DMS79 treated with DMSO at 0.1 percent for 48 hours (cell line): ENCODE results near the gene BAG1.
A peak's percentile ranks its signal among the peaks of the same experiment; 100 is the strongest.

Source experiments
- DNase-seq: peaks from one replicate; lab custom pipeline; 2025; lab: John Stamatoyannopoulos, UW

The BAG1 gene

DNA sequence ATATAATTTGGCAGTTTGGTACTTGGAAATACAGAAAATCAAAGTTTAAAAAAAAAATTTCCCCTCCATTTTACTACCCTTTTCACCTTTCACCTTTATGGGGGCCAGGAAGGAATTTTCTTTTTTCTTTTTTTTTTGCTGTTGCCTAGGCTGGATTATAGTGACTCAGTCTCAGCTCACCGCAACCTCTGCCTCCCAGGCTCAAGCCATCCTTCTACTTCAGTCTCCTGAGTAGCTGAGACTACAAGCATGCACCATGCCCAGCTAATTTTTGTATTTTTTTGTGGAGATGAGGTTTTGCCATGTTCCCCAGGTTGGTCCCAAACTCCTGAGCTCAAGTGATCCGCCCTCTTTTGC, 9.4 kb upstream of the BAG1 start:
- DNase-seq: no peak

DNA sequence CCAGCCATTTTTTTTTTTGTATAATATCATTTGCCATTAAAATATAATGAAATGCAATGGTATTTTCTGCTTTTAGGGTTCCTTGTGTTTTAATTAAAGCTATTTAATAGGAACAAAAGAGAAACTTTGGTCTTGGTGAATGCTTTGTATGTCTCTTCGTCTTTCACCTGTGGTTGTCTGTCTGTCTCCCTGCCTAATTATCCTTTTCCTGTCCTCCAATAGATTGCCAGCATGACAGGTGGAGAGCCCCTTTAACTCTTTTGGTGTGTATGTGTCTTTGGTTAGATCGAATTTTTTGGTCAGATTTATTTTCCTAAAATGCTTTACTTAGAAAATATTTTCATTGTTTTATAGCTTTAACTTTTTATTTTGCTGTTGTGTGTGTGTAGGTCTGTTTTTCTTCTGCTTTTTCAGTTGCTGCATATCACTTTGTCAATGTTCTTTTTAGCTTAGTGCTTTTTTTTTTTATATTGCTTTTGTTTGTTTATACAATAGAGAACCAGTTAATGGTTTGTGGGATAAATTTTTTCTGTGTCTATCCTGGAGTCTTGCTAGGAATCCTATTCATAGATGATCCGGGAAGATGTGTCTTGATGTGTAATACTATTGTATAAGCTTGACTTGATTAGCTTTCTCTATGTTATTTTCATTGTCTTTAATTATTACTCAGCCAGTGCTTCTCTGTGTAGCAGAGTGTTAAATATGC, 8.9 kb upstream of the BAG1 start:
- DNase-seq: no peak

DNA sequence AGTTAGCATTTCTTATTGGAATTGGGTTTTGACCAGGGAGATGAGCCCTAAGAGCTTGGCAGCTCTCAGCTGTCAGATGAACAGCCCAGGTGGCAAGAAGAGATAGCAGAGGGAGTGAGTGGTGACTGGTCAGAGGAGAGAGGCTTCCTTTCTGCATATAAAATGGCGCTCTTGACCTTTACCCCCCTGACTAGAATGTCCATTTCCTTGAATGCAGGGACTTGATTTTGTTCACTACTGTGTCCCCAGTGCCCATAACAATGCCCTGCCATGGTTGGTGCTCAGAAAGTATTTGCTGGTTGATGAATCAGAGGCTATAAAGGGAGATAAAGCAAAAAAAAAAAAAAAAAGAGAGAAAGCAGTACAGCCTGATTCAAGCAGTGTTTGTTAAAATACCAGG, 7.6 kb upstream of the BAG1 start:
- DNase-seq: no peak

DNA sequence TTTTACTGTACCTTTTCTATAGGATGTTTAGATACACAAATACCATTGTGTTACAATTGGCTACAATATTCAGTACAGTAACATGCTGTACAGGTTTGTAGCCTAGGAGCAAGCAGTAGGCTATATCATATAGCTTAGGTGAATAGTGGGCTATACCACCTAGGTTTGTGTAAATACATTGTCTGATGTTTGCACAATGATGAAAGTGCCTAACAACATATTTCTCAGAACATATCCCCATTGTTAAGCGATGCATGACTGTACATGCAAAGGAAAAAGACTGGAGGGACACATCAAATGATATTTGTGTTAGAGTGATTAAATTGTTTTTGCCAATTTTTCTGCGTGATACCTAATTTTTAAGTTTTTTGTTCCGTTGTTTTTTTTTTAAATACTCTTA, 5.6 kb upstream of the BAG1 start:
- no peak for DNase-seq

DNA sequence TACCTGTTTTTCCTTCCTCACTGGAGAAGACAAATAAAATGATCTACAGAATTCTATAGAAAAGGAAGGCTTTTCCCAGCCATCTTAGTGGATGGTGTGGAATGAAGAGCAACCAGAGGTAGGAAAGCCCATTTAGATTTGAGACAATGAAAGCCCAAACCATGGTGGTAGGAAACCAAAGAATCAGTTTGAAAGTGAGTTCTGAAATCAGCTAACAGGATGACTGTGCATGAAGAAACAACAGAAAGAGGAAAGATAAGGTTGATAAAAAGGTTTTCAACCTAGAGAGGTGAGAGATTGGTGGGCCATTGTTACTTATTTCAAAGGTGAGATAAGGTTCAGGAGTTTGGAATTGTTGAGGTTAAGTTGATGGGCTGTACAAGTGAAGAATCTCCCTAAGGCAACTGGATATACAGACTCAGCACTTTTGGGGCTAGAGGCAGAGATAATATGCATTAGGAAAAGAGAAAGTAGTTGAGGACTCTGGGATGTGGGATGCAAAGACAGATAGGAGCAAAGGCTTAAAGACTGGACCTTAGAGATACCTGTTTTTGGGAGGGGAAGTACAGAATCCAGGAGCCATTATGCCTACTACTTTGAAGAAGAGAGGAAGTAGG, 2.8 kb upstream of the BAG1 start:
- DNase-seq: no peak

DNA sequence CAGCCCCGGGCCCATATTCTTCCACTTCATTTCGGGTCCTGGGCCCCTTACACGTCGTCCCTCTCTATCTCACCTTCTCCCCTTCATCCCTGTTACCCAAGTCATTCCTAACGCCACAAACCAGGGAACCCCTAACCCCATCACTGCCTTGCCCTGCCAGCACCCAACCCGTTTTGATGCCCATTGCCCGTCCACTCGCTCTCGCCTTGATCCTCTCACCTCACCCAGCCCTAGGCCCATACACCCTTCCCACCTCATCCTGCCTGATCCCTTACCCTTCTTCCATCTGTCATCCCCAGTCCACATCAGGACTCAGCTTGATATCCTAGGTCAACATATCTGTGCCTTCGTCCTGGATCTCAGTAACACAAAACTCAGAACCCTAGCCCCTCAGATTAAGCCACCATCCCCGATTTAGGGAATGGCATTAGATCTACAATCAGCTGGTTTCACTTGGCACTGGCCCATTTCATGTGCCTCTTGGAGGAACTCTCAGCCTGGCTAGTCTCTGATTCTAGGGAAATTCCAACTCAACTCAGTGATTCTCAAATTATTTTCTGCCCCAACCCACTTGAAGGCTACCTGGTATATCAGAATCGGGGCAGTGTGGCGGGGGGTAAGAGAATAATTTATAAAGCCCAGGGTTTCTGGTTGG, 830 bp upstream of the BAG1 start:
- DNase-seq: no peak

DNA sequence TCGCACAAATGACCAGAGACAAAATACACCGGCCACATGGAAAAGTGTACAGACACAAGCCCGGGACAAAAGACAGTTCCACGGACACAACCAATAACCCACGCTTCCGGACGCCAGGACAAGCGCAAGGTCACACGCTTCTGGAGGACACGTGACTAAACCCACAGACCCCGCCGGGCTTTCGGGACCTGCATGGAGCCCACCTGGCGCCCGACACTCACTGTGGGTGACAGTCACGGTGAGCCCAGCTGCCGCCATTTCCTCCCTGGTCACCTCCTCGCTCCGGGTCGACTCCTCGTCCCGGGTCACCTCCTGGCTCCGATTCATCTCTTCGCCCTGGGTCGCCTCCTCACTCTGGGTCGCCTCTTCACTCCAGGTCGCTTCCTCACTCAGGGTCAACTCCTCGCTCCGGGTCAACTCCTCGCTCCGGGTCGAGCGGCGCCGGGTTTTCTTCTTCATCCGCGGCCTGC, 470 bp downstream of the BAG1 start:
- DNase-seq: peak; percentile 23

DNA sequence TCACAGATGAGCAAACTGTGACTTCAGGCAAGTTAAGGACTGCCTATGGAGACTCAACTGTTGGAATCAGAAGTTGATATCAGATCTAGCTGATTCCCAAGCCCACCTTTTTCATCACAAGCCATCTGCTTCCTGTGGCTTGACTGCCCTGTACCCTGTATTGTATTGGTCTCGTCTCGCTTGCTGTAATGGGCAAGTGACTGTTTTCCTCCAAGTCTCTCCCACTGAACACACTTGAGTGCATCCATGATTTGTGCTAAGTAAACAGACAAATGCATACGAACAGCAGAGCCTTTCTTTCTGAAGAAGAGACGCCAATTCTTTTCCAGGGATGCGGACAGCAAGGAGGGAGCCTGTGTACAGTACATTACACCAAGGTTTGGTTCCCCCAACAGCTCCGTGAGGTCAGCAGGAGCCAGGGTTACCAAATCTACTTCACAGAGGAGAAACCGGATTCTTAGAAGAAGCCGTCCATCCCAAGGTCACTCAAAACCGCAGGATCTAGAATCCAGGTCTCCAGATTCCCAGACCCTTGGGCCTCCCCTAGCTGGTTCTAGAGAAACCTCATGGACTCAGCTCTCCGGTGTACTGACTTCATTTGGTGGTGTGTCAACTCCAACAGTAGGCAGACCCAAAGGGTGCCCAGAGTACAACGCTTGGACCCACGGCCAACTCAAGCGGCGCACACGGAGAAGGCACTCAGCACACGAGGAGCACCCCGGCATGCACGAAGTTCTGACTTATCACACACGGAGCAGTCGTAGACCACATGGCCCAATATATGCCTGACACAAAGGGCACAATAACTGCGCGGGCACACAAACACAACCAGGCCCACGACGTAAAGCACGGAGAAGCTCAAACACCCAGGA, 1.1 kb downstream of the BAG1 start:
- DNase-seq: peak; percentile 41

DNA sequence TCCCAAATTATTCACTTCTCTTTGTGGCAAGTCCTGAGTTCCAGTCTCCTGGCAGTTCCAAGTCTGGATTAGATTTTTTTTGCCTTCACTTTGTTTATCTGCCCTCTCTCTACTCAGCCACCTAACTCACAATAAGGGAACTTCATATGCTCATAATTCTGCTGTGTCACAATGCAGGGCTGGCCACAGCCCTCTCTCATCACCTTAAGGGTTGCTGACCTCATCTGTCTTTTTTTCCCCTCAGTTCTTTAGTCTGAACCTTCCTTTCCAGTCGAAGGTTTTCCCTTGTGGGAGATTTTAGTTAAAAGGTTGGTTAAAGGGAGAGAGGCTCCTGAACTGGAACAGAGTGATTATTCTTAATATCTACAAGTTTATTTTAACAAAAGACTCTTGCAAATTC, 4.1 kb downstream of the BAG1 start:
- DNase-seq: no peak

DNA sequence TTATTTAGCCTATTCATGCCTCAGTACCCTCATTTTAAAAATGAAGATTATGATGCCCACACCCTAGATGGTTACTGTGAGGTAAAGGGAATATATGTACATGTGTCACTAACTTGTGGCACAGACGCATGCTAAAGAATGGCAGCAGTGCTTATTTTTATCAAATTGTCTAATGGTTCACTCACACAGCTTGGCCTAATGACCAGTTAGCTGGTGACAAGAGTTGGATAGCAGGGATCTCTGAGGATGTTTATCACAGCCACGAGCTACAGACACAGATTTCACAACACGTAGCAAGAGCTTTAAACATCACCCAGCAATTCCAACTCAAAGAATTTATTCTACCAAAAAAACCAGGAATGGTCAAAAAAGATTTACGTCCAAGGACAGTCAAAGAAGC, 7.2 kb downstream of the BAG1 start:
- no peak for DNase-seq

DNA sequence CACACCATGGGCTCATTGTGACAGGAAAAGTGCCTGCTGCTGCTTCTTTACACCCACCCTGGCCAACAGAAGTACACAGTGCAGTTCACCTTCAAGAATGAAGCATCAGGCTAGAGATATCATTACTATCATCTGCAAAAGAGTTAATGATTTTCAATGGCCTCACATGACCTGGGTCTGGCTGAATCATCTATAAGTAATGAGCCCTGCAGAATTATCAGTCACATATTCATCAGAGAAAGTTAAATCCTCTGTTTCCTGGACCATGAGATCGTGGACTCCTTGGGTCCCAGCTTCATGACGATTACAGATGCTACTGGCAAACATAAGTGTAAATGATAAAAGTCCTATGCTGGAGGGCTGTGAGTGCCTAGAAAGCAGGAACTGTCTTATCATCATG, 8.3 kb downstream of the BAG1 start:
- DNase-seq: no peak

DNA sequence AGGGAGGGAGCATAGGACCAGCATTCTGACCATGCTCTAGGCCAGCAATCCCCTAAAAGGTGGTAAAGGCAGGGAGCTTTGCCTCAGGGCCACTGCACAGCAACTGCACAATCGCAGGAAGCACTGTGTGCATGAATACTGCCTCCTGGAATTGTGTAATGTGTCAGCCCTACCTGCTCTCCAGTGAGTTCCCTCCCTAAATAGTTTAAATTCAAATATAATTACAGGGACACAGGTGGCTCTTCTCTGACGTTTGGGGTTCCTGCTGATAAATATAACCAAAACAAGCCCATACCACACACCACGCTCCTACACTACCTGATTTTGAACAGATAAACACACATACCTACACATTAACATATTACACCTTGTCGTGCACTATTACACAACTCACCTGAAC, 9.0 kb downstream of the BAG1 start:
- DNase-seq: no peak

DNA sequence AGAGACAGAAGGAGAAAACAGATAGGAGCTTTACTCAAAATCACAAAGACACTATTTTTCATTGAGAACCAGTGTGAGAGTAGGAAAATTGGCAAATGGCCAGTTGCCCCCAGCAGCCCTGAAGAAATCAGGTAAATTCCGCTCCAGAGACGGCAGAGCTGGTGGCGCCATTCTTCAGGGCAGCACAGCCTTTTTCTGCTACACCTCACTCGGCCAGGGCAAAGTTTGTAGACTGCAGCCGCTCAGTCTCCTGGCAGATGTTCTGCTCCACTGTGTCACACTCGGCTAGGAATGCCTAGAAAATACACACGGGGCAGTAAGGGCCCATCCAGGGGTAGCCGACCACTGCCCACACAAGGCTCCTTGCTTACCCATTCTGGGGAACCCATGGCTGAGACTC, 9.5 kb downstream of the BAG1 start:
- no peak for DNase-seq

DNA sequence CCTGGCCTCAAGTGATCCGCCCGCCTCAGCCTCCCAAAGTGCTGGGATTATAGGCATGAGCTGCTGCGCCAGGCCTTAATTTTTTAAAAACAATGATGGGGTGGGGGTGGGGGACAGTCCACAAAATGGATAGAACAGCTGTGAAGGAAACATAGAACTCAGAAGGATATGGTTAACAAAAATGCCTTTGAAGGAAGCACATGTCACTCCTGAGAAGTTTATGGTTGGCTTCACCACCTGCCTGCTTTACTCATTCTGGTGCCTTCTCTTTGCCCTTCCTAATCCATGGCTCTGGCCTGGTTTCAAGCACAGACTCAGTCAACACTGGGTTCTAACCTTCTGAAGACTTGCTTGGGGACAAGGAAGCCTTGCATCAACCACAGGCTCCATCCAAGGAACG, 10.3 kb downstream of the BAG1 start:
- DNase-seq: no peak

DNA sequence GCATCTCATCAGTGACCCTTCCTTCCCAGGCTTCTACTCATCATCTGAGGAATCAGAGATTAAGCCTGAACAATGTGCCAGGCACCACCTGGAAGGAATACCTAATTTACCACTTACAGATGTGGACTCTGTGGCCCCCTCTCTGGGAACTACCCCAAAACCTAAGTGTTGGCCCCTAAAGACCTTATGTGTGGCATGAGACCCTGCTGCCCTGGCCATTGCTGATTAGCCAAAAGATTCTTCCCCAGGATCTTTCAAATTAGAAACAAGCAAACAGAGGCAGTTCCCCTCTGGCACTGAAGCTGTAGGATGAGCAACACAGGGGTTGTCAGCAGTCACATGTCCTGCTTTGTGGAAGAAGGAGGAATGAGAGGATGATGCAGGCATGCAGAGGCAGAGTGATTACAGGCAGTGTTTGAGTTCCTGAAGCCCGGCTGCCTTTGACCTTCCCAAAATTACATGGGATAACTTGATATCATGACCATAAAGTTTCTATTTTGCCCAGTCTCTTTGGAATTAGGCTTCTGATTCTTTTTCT, 14.0 kb downstream of the BAG1 start:
- DNase-seq: no peak

DNA sequence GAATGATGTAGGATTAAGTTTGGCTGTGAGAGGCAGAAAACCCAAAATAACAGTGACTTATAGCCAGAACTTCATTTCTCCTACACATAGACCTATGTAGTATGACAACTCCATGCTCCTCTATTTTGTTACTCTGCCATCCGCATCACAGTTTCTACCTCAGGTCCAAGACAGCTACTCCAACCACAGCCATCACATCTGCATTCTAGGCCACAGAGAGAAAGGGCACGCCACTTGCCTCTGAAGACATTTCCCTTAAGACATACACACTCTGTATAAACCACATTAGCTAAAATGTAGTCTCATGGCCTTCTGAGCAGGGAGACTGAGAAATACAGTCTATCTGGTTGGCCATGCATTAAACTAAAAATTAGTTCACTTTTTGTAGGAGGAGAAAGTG, 14.5 kb downstream of the BAG1 start:
- no peak for DNase-seq

DNA sequence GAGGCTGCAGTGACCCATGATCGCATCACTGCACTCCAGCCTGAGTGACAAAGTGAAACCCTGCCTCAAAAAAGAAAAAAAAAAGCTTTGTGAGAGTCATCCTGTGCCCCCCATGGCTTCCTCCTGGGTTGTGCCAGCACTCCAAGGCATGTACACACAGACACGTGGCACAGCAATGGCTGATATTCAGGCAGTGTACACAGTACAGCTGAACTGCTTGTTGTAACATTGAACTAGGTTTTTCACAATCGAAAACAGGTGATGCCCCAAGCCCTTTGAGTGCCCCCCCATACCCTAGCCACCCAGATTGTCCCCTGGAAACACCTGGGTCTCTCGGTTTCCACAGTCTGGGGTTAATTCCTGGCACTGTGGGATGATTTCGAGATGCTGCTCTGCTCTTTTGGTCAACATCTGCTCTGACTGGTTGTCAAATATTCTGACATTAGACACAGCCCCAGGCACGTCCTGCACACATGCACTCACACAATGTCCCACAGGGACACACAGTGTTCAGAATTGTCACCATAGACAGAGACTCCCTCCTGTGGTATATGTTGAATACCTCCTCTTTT, 15.3 kb downstream of the BAG1 start:
- DNase-seq: no peak

DNA sequence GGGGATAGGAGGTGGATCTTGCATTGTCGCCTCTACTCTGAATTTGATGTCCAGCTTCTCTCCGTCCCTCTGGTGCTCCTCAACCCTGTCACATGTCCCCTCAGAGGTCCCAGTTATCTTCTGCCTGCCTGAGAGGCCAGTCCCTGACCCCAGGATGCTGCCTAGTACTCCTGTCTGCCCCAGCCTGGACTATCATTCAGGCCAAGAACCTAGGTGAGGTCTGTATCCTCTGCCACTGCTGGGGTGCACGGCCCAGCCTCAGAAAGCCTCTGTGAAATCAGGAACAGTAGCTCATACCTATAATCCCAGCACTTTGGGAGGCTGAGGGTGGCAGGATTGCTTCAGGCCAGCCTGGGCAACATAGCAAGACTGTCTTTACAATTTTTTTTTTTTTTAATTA, 15.9 kb downstream of the BAG1 start:
- DNase-seq: no peak

DNA sequence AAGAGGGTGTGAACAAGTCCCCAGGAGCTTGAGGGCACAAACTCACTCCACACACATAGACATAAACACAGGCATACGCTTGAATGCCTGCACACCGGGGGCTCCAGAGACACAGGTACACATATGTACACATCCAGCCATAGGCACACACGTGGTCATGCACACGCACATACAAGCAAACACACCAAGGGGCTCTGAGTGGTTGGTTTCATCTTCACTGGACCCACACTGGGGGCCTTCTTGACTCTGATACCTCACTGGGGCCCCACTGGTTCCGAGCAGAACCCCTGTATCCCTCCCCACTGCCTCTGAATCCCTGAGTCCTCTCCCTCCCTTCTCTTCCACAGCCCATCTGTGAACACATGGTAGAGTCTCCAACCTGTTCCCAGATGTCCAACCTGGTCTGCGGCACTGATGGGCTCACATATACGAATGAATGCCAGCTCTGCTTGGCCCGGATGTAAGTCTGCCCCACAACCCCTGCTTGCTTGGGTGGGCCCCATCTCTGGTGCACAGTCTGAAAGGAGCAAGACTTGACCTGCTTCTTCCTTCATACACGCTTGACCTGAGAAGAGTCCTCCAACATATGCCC, 18.1 kb downstream of the BAG1 start:
- DNase-seq: no peak

DNA sequence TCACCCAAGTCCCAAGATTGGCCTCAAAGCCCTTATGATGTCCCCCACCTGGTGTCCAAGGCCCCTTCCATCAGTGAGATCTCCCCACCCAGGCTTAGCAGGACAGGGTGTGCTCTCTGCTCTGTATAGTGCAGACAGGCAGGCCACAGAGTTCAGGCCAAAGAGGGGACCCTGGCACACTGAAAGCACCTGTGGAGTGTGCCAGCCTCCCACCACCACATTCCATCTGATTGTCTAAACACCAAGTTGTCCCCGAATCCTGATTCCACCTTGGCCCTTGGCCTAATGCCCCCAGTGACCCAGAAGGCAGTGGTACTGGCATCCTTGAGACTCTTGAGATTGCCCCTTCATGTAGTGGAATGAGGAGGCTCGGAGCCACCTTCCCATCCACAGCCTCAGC, 19.2 kb downstream of the BAG1 start:
- DNase-seq: no peak

DNA sequence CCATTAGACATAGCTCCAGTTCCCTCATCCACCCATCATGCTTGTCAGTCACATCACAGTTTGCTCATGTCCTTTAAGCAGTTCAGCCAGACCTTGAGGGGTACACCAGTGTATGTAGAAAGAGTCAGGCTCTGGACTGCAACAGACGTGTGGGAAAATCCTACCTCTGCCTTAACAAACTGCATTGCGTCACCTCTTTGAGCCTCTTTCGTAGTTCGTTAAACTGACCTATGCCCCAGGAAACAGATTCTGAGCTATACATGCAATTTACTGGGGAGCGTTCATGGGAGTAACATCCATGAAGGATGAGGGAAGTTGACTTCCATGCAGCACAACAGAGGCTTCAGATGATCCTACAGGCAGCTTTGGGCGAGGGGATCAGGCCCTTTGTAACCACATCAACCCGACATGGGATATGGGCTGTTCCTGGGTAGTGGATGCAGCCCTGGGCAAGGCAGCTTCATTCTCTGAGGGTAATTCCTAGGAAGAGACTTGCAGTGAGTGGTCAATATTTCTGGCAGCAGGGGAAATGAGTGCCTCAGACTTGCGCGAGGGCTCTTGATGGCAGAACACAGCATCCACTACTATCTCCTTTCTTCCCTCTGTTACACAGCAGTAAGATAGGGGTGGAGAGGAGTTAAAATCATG, 20.2 kb downstream of the BAG1 start:
- no peak for DNase-seq
